Adrenal gland (tissue), 5 donors: ENCODE measurements around the gene SORBS1.

Experiments
- POLR2A ChIP-seq, 2 donors: fragments of 450-650 bp; IDR thresholded peaks; one replicate each; pipeline ENCODE4 v1.6.1; 2017; ENCODE audit warnings: antibody characterized with exemption in 2 of 2, mild to moderate bottlenecking in 2 of 2, moderate library complexity in 1 of 2
- TF ChIP-seq, protein P1 (sequence below), 6 experiments: fragments of 450-650 bp in 4 of 6; fragments of 200-600 bp in 2 of 6; sonication (generic) in 1 of 6; IDR thresholded peaks; 1 replicate in 5 of 6; 2 replicates in 1 of 6; pipeline versions ENCODE4 v1.5.1 to v1.8.0; 2016 to 2021; ENCODE audit warnings: antibody characterized with exemption in 6 of 6, mild to moderate bottlenecking in 2 of 6, moderate library complexity in 1 of 6
- donor health status: DM: no; HTN: no; CAD: no.

DNA sequence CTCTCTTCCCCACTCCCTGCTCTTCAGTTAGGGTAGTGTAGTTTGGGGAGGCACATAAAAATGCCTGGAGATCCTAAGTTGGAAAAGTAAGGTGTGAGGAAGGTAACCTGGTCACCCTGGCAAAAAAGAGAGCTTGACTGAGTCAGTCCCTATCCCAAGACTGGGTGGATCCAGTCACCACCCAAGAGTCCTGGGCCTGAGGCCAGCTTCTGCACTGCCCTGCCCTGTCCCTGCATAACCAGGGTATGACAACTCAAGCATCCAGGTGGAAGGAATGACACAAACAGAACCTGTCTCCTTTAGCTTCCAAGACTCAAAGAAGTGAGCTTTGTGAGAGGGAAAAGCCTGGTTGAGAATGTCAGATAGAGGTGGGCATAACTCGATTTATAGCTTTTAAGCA lies 26.9 kb upstream of the SORBS1 start:
- TF ChIP-seq, protein P1, sequence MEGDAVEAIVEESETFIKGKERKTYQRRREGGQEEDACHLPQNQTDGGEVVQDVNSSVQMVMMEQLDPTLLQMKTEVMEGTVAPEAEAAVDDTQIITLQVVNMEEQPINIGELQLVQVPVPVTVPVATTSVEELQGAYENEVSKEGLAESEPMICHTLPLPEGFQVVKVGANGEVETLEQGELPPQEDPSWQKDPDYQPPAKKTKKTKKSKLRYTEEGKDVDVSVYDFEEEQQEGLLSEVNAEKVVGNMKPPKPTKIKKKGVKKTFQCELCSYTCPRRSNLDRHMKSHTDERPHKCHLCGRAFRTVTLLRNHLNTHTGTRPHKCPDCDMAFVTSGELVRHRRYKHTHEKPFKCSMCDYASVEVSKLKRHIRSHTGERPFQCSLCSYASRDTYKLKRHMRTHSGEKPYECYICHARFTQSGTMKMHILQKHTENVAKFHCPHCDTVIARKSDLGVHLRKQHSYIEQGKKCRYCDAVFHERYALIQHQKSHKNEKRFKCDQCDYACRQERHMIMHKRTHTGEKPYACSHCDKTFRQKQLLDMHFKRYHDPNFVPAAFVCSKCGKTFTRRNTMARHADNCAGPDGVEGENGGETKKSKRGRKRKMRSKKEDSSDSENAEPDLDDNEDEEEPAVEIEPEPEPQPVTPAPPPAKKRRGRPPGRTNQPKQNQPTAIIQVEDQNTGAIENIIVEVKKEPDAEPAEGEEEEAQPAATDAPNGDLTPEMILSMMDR (IDR thresholded peaks at IDR 0.05): no peak
- no peak for TF ChIP-seq POLR2A (IDR thresholded peaks at IDR 0.05)
